GM13976 (cell line): Measurements from ENCODE around the gene NPEPL1.

Source experiments
- DNase-seq: peaks from one replicate; pipeline ENCODE4 v3.0.0; 2012; ENCODE audit warnings: low spot score
- CTCF ChIP-seq: IDR thresholded peaks from 2 replicates; pipeline ENCODE4 v1.5.1; 2012; ENCODE audit warnings: borderline replicate concordance, mild to moderate bottlenecking; ENCODE audit not compliant: insufficient read depth; ENCODE audit errors: extremely low read depth, missing control alignments, control extremely low read depth
- in situ Hi-C: fragments of 300-500 bp; cut with MboI; formaldehyde crosslinking; loops from one replicate; pipeline ENCODE4 v1.12.0; 2022; ENCODE audit warnings: low sequenced_read_pairs, mixed read lengths, inconsistent platforms; ENCODE audit not compliant: unreplicated experiment

Gene NPEPL1

DNA sequence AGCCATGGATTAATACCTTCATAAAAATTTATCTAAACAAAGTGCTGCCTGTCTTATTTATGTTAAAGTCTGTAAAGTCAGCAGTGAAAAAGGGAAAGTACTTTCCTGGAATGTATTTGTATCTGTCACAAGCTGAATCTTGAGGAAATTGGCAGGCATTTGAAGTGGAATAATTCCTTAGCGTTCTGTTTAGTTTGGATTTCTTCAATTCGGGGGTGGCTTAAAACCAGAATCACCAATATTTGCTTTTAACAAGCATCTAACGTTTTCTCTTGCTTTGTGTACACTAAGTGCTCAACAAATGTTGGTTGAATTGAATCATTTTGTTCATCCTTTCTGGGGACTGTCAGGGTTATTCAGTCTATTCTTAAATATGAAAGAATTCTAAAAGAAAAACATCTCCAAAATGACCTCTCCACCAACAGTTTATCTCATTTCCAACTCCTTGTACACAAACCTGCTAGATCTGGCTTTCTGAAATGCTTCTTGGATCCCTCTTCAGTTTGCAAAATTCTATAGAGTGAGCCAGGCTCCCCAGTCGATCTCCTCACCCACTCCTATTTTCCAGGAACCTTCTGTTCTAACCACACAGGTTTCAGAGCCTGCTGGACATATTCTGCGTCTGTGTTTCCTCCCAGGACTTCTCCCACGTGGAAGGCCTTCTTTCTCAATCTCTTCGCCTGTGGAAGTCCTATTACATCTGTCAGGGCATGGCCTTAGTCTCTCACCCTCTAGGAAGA is 2.0 kb upstream of the NPEPL1 start:
- in situ Hi-C loops = no loop called here
- TF ChIP-seq CTCF = no peak
- DNase-seq = no peak

GRCh38 chr20:58691773-58692578 is 624 bp upstream of the NPEPL1 start:
- TF ChIP-seq CTCF = no peak
- DNase-seq = no peak
- in situ Hi-C loops = no loop called here

DNA sequence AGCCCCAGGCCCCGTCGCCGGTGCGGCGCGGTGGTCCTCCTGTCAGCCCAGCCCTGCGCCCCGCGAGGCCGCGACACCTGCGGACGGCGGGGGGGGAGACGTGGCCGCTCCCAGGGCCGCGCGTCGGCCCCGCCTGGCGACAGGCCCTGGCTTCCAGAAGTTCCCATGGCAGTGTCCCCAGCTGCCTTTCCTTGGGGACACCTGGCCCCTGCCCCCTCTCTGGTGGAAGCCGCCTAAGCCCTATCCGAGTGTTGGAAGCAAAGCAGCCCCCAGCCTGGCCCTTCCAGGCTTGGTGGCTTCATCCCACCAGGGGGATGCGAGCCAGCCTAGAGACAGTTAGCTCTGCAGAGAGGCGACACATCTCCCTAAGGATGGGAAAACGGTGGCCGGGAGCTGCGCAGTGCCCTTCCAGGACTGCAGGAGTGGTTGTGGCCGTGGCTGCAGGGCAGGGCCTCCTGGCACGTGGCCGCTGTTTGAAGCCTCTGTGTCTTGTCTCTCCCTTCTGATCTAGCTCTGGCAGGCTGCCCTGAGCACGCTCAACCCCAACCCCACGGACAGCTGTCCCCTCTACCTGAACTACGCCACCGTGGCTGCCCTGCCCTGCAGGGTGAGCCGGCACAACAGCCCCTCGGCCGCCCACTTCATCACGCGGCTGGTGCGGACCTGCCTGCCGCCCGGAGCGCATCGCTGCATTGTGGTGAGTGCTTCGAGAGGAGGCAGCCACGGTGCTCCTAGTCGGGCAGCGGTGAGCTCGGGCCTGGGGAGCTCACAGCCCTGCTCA is 816 bp downstream of the NPEPL1 start:
- TF ChIP-seq CTCF = no peak
- DNase-seq = peak; percentile 44
- in situ Hi-C loops = no loop called here

DNA sequence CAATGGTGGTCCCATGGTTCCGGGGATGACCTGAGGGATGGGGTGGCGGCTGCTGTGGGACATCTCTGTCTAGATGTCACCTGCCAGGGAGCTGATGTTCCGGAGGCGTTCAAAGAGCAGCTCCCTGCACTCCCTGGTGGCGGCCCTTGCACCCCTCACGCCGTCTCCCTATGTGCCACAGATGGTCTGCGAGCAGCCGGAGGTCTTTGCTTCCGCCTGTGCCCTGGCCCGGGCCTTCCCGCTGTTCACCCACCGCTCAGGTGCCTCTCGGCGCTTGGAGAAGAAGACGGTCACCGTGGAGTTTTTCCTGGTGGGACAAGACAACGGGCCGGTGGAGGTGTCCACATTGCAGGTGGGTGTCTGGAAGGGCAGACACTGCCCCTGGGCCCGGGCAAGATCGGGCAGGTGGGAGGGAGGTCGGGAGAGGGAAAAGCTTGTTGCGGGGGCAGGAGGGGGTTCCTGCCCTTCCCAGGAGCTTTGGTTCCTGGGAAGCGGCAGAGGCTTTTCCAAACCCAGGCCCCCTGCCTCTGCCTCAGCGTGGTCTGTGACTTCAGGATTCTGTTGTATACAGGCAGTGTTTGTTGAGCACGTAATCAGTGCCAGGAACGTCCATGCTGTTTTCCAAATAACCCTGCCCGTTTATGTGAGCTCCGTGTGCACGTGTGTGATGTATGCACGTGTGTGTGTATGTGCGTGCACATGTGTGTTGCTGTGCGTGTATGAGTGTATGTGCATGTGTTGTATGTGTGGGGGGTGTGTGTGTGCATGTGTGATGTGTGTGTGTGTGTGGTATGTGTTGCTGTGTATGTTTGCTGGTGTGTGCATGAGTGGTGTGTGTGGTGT is 1.9 kb downstream of the NPEPL1 start:
- TF ChIP-seq CTCF = no peak
- peak; percentile 28 for DNase-seq
- in situ Hi-C loops = no loop called here

DNA sequence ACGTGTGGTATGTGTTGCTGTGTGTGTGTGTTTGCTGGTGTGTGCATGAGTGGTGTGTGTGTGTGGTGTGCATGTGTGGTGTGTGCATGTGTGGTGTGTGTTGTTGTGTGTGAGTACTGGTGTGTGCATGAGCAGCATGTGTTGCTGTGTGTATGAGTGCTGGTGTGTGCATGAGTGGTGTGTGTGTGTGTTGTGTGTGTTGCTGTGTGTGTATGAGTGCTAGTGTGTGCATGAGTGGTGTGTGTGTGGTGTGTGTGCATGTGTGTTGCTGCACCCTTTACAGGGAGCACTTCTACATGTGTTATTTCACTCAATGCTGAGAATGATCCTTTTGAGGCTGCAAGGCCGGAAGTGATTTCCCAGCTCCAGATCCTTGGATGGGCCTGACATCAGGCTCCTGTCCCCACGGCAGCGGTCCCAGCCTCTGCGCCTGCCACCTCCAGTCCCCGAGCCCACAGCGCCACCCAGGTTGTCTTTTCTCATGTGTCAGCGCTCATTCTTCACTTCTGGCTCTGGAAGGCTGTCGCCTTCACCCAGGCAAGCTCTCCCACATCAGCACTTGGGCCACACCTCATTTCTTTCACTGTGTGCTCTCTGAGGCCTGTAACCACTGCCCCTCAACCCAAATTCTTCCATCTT is 2.6 kb downstream of the NPEPL1 start:
- in situ Hi-C loops = no loop called here
- TF ChIP-seq CTCF = no peak
- no peak for DNase-seq
